HepG2 (cell line): Measurements from ENCODE around the gene SDR9C7. TPM values are rescaled to one million over a fixed set of nuclear protein-coding genes. Genes with fewer than 3 reads are reported as not detected.

ENCODE experiments used
- ATAC-seq: fragments of 200-7000 bp; cut with Tn5 transposase; 3 replicates; pipeline ENCODE4 v1.9.1; 2020; ENCODE audit warnings: mild to moderate bottlenecking, moderate library complexity
- BruUV-seq: library from RNA; stranded (reverse); fragments of 400-500 nt; replicated peaks from 2 replicates; lab custom pipeline; 2021; lab: Mats Ljungman, UMichigan
- CTCF ChIA-PET: fragments of 300-600 bp; formaldehyde crosslinking; extraction: SDS; loops from one replicate; lab custom pipeline; 2021; ENCODE audit warnings: low total read pairs, inconsistent platforms, low intra/inter-chr PET ratio; lab: Yijun Ruan, JAX
- POLR2A ChIA-PET: fragments of 350-600 bp; sonication (Branson Sonifier 250); formaldehyde crosslinking; loops from one replicate; lab custom pipeline; 2020; ENCODE audit warnings: antibody characterized with exemption, inconsistent platforms; lab: Yijun Ruan, JAX
- DNase-seq: peaks from one replicate; pipeline ENCODE4 v3.0.0-alpha.2; 2015; ENCODE audit warnings: low spot score
- FAIRE-seq: peaks from 3 replicates; lab custom pipeline; 2011; peaks lifted over from hg19 to GRCh38; lab: Jason Lieb, UNC
- H2AFZ ChIP-seq: one replicate; pipeline ENCODE4 v1.6.1; 2011; ENCODE audit warnings: low read length, inconsistent platforms
- H3K27ac ChIP-seq: fragments of 300-600 bp; 3 replicates; pipeline ENCODE4 v1.8.0; 2011; ENCODE audit warnings: mixed run types, mild to moderate bottlenecking, mixed read lengths, low read length, inconsistent platforms; ENCODE audit not compliant: insufficient read depth; ENCODE audit errors: extremely low read length
- H3K27me3 ChIP-seq, 2 experiments: fragments of 200-600 bp in 1 of 2; 2 replicates in 1 of 2; 3 replicates in 1 of 2; pipeline versions ENCODE4 v1.6.0 to v1.8.0; 2011; ENCODE audit warnings: low read length in 2 of 2, mild to moderate bottlenecking in 2 of 2, moderate library complexity in 2 of 2, inconsistent platforms in 1 of 2; ENCODE audit not compliant: insufficient read depth in 2 of 2, control insufficient read depth in 1 of 2
- H3K36me3 ChIP-seq, 2 experiments: fragments of 200-600 bp in 1 of 2; replicated peaks in 1 of 2; 2 replicates in 1 of 2; 3 replicates in 1 of 2; pipeline versions ENCODE4 v1.5.1 to v1.8.0; 2011; ENCODE audit warnings: low read length in 2 of 2, inconsistent platforms in 1 of 2; ENCODE audit not compliant: insufficient read depth in 2 of 2, control insufficient read depth in 1 of 2
- H3K4me1 ChIP-seq: 2 replicates; pipeline ENCODE4 v1.5.1; 2012; ENCODE audit warnings: low read length, inconsistent platforms; ENCODE audit not compliant: insufficient read depth
- H3K4me2 ChIP-seq: 2 replicates; pipeline ENCODE4 v1.6.0; 2011; ENCODE audit warnings: low read depth, low read length, inconsistent platforms
- H3K4me3 ChIP-seq, 3 experiments: fragments of 200-600 bp in 1 of 3; sonication (generic), shearing (Covaris generic) in 1 of 3; replicated peaks in 1 of 3; 2 replicates each; pipeline ENCODE4 v1.5.1; 2011 to 2016; ENCODE audit warnings: low read length in 3 of 3, inconsistent platforms in 2 of 3, low read depth in 2 of 3, mild to moderate bottlenecking in 2 of 3, control low read depth in 1 of 3, mixed read lengths in 1 of 3; ENCODE audit not compliant: insufficient read depth in 1 of 3
- H3K79me2 ChIP-seq: one replicate; pipeline ENCODE4 v1.6.1; 2011; ENCODE audit warnings: low read length, inconsistent platforms; ENCODE audit not compliant: insufficient read depth
- H3K9ac ChIP-seq: 2 replicates; pipeline ENCODE4 v1.6.0; 2011; ENCODE audit warnings: mild to moderate bottlenecking, low read depth, low read length, inconsistent platforms; ENCODE audit not compliant: insufficient read depth
- H3K9me3 ChIP-seq: 2 replicates; pipeline ENCODE4 v1.5.1; 2012; ENCODE audit warnings: mild to moderate bottlenecking, low read length
- H4K20me1 ChIP-seq: 2 replicates; pipeline ENCODE4 v1.6.0; 2011; ENCODE audit warnings: inconsistent platforms, mild to moderate bottlenecking, low read length, moderate library complexity; ENCODE audit not compliant: insufficient read depth
- AKAP8 ChIP-seq: sonication (generic); formaldehyde crosslinking; IDR thresholded peaks from 2 replicates; pipeline ENCODE4 v1.5.1; 2020; ENCODE audit warnings: mild to moderate bottlenecking, missing genetic modification reagents
- CEBPG ChIP-seq: IDR thresholded peaks from 2 replicates; pipeline ENCODE4 v1.6.1; 2016
- ELF1 ChIP-seq: sonication (generic); formaldehyde crosslinking; IDR thresholded peaks from 2 replicates; pipeline ENCODE4 v1.4.0; 2020; ENCODE audit warnings: missing genetic modification reagents
- ISX ChIP-seq: sonication (generic); formaldehyde crosslinking; conservative IDR thresholded peaks from 2 replicates; pipeline ENCODE4 v1.5.0; 2020; ENCODE audit warnings: missing genetic modification reagents
- KDM3A ChIP-seq: IDR thresholded peaks from 2 replicates; pipeline ENCODE4 v1.6.1; 2018; ENCODE audit warnings: low read depth, missing compliant biosample characterization
- KDM4B ChIP-seq: sonication (generic); formaldehyde crosslinking; IDR thresholded peaks from 2 replicates; pipeline ENCODE4 v1.4.0; 2020; ENCODE audit warnings: missing genetic modification reagents
- KLF15 ChIP-seq: sonication (generic); formaldehyde crosslinking; IDR thresholded peaks from 2 replicates; pipeline ENCODE4 v1.8.1; 2023; ENCODE audit warnings: borderline replicate concordance, mild to moderate bottlenecking, inconsistent platforms, missing genetic modification reagents, mixed read lengths
- KMT2B ChIP-seq: IDR thresholded peaks from 2 replicates; pipeline ENCODE4 v1.6.1; 2016; ENCODE audit warnings: missing genetic modification reagents, missing compliant biosample characterization
- MTA3 ChIP-seq: sonication (generic); formaldehyde crosslinking; IDR thresholded peaks from 2 replicates; pipeline ENCODE4 v1.4.0; 2020; ENCODE audit warnings: missing genetic modification reagents
- REXO4 ChIP-seq: sonication (generic); formaldehyde crosslinking; IDR thresholded peaks from 2 replicates; pipeline ENCODE4 v1.8.0; 2022; ENCODE audit warnings: missing genetic modification reagents, mild to moderate bottlenecking, borderline replicate concordance
- TMF1 ChIP-seq: sonication (generic); formaldehyde crosslinking; IDR thresholded peaks from 2 replicates; pipeline ENCODE4 v1.8.1; 2022; ENCODE audit warnings: low read depth, missing genetic modification reagents
- ZNF3 ChIP-seq: IDR thresholded peaks from 2 replicates; pipeline ENCODE4 v1.7.0; 2017; ENCODE audit warnings: inconsistent platforms
- ZNF468 ChIP-seq: sonication (generic); formaldehyde crosslinking; IDR thresholded peaks from 2 replicates; pipeline ENCODE4 v1.8.0; 2022; ENCODE audit warnings: mild to moderate bottlenecking, moderate library complexity, missing genetic modification reagents
- ZNF557 ChIP-seq: sonication (generic); formaldehyde crosslinking; IDR thresholded peaks from 2 replicates; pipeline ENCODE4 v1.4.0; 2020; ENCODE audit warnings: missing genetic modification reagents
- ZNF607 ChIP-seq: sonication (generic); formaldehyde crosslinking; IDR thresholded peaks from 2 replicates; pipeline ENCODE4 v1.5.1; 2020; ENCODE audit warnings: missing genetic modification reagents, mild to moderate bottlenecking, borderline replicate concordance
- WGBS: methylation state at CpG from one replicate; pipeline ENCODE4 v1.1.6; 2017; ENCODE audit warnings: low lambda C conversion rate; 5-methylcytosine and 5-hydroxymethylcytosine counted together
- in situ Hi-C: cut with HindIII; loops from 2 replicates; pipeline ENCODE4 v1.10.0; 2017; ENCODE audit warnings: low pct_unique_long_range_greater_than_20kb; ENCODE audit not compliant: extremely low pct_ligation_motif_present
- intact Hi-C: fragments of 100-400 bp; cut with micrococcal nuclease; formaldehyde crosslinking; loops from one replicate; pipeline ENCODE4 v1.10.0; 2022; ENCODE audit not compliant: unreplicated experiment
- polyA plus RNA-seq, 8 experiments: library from polyadenylated mRNA; depleted of rRNA in 3 of 8; stranded (reverse) in 7 of 8; unstranded in 1 of 8; fragments of >200 nt; fragmentation: Illumina TruSeq in 4 of 8; extraction: Trizol in 4 of 8; gene quantifications; 2 replicates each; pipeline versions ENCODE4 v1.2.1 to v1.2.3, GENCODE V29; 2011 to 2016; ENCODE audit warnings: low read depth in 4 of 8, missing spikeins in 1 of 8, mixed read lengths in 1 of 8; ENCODE audit not compliant: insufficient read depth in 1 of 8
- total RNA-seq, 5 experiments: library from RNA; depleted of rRNA; stranded (reverse); fragments of >200 nt; fragmentation: Illumina TruSeq; extraction: Trizol; gene quantifications; 2 replicates each; pipeline ENCODE4 v1.2.3, GENCODE V29; 2016; ENCODE audit warnings: low read depth in 1 of 5
- TF ChIP-seq, protein P1 (sequence below): sonication (generic); formaldehyde crosslinking; IDR thresholded peaks from 2 replicates; pipeline ENCODE4 v1.5.1; 2020; ENCODE audit warnings: mild to moderate bottlenecking, missing genetic modification reagents, moderate library complexity
- TF ChIP-seq, protein P2 (sequence below): sonication (generic); formaldehyde crosslinking; IDR thresholded peaks from 2 replicates; pipeline ENCODE4 v1.5.1; 2020; ENCODE audit warnings: mild to moderate bottlenecking, missing genetic modification reagents, borderline replicate concordance
- TF ChIP-seq, protein P3 (sequence below): sonication (generic); formaldehyde crosslinking; IDR thresholded peaks from 2 replicates; pipeline ENCODE4 v1.8.0; 2022; ENCODE audit warnings: mild to moderate bottlenecking, missing genetic modification reagents; ENCODE audit not compliant: insufficient replicate concordance

The SDR9C7 gene
- total and polyA plus RNA-seq, 2 of the 13 experiments (the other 11 are each of a cell fraction or from before 2014, with no cell fraction given): 0.04 TPM; not detected in 1

DNA sequence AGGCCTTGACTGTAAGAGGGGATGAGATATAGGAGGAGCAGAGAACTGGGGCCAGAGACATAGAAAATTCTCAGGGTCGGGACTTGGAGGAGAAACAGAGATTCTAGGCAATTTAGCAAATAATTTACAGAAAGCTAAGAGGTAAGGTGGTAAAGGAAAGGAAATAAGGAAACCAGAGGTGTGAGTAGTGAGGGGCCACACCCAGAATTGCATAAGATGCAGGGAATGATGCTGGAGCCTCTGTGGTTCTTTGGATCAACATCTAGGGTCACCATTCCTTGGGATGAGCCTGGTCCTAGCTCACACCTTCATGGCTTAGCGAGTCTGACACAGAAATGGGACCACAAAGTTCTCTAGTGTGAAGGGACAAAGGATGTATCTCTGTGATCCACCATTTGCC, 949 bp upstream of the SDR9C7 start (continued):
- TF ChIP-seq TMF1 (CRISPR knock-in tag) (no peak), REXO4 (CRISPR knock-in tag) (no peak), ISX (CRISPR knock-in tag) (no peak)
- TF ChIP-seq, all 625 proteins: peak for 0

DNA sequence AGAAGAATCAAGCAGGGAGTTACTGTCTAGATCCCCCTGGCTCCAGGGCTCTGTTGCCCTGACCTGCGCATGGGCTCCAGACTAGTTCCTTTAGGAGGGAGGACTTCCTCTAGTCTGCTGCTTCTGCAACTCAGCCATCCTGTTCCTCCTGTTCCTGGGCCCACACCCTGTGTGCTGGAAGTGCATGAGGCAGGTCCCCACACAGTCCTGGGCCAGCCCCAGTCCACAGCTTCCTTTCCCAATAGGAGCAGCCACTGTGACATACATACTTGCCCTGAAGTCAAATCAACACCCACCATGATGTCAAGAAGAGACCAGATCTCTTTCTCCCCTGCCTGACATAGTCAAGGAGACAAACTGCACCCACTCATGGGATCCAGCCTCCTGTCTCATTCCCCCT, 1.3 kb downstream of the SDR9C7 start:
- H3K79me2 ChIP-seq: no peaks in the 10 kb centered on the region
- H3K27ac ChIP-seq: no peak overlapping the region
- H3K4me2 ChIP-seq: no peak overlapping the region
- H4K20me1 ChIP-seq: no peaks in the 10 kb centered on the region
- H3K4me1 ChIP-seq: peaks cover 33% of the 10 kb centered on the region
- WGBS: 75% methylated on average over 1 of the region's 1 CpG
- no peak for FAIRE-seq
- no peak overlapping the region for H3K9ac ChIP-seq
- in situ Hi-C loops: no loop called here
- H2AFZ ChIP-seq: no peak overlapping the region
- DNase-seq: no peak
- no peaks in the 10 kb centered on the region; a peak in 1 of 5 replicates for H3K27me3 ChIP-seq
- H3K36me3 ChIP-seq: no peaks in the 10 kb centered on the region
- H3K4me3 ChIP-seq: no peak overlapping the region
- no TSS peak for BruUV-seq
- intact Hi-C loops: no loop called here
- ATAC-seq: no peak; the same call in 2 of the 3 replicates
- CTCF ChIA-PET: no interaction called here
- POLR2A ChIA-PET: no interaction called here
- no peaks in the 10 kb centered on the region for H3K9me3 ChIP-seq
- no peak for TF ChIP-seq AKAP8 (CRISPR knock-in tag)
- TF ChIP-seq ZNF468 (CRISPR knock-in tag): no peak
- no peak for TF ChIP-seq ELF1 (CRISPR knock-in tag)
- TF ChIP-seq, protein P1, sequence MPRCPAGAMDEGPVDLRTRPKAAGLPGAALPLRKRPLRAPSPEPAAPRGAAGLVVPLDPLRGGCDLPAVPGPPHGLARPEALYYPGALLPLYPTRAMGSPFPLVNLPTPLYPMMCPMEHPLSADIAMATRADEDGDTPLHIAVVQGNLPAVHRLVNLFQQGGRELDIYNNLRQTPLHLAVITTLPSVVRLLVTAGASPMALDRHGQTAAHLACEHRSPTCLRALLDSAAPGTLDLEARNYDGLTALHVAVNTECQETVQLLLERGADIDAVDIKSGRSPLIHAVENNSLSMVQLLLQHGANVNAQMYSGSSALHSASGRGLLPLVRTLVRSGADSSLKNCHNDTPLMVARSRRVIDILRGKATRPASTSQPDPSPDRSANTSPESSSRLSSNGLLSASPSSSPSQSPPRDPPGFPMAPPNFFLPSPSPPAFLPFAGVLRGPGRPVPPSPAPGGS (CRISPR knock-in tag): no peak
- no peak for TF ChIP-seq ZNF3 (CRISPR knock-in tag)
- no peak for TF ChIP-seq KMT2B (CRISPR knock-in tag)
- TF ChIP-seq CEBPG (CRISPR knock-in tag): no peak
- TF ChIP-seq KDM3A (CRISPR knock-in tag): no peak
- no peak for TF ChIP-seq KLF15
- TF ChIP-seq, protein P2, sequence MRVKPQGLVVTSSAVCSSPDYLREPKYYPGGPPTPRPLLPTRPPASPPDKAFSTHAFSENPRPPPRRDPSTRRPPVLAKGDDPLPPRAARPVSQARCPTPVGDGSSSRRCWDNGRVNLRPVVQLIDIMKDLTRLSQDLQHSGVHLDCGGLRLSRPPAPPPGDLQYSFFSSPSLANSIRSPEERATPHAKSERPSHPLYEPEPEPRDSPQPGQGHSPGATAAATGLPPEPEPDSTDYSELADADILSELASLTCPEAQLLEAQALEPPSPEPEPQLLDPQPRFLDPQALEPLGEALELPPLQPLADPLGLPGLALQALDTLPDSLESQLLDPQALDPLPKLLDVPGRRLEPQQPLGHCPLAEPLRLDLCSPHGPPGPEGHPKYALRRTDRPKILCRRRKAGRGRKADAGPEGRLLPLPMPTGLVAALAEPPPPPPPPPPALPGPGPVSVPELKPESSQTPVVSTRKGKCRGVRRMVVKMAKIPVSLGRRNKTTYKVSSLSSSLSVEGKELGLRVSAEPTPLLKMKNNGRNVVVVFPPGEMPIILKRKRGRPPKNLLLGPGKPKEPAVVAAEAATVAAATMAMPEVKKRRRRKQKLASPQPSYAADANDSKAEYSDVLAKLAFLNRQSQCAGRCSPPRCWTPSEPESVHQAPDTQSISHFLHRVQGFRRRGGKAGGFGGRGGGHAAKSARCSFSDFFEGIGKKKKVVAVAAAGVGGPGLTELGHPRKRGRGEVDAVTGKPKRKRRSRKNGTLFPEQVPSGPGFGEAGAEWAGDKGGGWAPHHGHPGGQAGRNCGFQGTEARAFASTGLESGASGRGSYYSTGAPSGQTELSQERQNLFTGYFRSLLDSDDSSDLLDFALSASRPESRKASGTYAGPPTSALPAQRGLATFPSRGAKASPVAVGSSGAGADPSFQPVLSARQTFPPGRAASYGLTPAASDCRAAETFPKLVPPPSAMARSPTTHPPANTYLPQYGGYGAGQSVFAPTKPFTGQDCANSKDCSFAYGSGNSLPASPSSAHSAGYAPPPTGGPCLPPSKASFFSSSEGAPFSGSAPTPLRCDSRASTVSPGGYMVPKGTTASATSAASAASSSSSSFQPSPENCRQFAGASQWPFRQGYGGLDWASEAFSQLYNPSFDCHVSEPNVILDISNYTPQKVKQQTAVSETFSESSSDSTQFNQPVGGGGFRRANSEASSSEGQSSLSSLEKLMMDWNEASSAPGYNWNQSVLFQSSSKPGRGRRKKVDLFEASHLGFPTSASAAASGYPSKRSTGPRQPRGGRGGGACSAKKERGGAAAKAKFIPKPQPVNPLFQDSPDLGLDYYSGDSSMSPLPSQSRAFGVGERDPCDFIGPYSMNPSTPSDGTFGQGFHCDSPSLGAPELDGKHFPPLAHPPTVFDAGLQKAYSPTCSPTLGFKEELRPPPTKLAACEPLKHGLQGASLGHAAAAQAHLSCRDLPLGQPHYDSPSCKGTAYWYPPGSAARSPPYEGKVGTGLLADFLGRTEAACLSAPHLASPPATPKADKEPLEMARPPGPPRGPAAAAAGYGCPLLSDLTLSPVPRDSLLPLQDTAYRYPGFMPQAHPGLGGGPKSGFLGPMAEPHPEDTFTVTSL (CRISPR knock-in tag): no peak
- TF ChIP-seq ZNF607 (CRISPR knock-in tag): no peak
- no peak for TF ChIP-seq ZNF557
- TF ChIP-seq, protein P3, sequence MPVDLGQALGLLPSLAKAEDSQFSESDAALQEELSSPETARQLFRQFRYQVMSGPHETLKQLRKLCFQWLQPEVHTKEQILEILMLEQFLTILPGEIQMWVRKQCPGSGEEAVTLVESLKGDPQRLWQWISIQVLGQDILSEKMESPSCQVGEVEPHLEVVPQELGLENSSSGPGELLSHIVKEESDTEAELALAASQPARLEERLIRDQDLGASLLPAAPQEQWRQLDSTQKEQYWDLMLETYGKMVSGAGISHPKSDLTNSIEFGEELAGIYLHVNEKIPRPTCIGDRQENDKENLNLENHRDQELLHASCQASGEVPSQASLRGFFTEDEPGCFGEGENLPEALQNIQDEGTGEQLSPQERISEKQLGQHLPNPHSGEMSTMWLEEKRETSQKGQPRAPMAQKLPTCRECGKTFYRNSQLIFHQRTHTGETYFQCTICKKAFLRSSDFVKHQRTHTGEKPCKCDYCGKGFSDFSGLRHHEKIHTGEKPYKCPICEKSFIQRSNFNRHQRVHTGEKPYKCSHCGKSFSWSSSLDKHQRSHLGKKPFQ: no peak
- no peak for TF ChIP-seq MTA3 (CRISPR knock-in tag)
- TF ChIP-seq KDM4B (CRISPR knock-in tag): no peak
